ENCODE data around the gene NEURL4.

- TF ChIP-seq CTCF (IDR thresholded peaks at IDR 0.05) (no peak), EP300 (IDR thresholded peaks at IDR 0.05; ENCODE audit: low read depth) (no peak)
Observed at GRCh38 chr17:7309628-7310027, 19.5 kb downstream of the NEURL4 start.
